Sigmoid colon (tissue), 7 donors: ENCODE data around the gene PPFIA2. TPM values are rescaled to one million over a fixed set of nuclear protein-coding genes. Genes with fewer than 3 reads are reported as not detected.

ENCODE experiments used
- DNase-seq: peaks from one replicate; pipeline ENCODE4 v3.0.0-alpha.2; 2019
- H3K27ac ChIP-seq, 4 donors: fragments of 200-600 bp; sonication (generic); one replicate each; pipeline ENCODE4 v1.5.1; 2016 to 2019; ENCODE audit warnings: mild to moderate bottlenecking in 1 of 4
- H3K27me3 ChIP-seq, 3 donors: fragments of 200-600 bp; sonication (generic); one replicate each; pipeline ENCODE4 v1.5.1; 2019; ENCODE audit warnings: mild to moderate bottlenecking in 1 of 3
- H3K36me3 ChIP-seq, 4 donors: fragments of 200-600 bp; sonication (generic); one replicate each; pipeline ENCODE4 v1.5.1; 2016 to 2019
- H3K4me1 ChIP-seq, 4 donors: fragments of 200-600 bp; sonication (generic); one replicate each; pipeline ENCODE4 v1.5.1; 2017 to 2019
- H3K4me3 ChIP-seq, 4 donors: fragments of 200-600 bp; sonication (generic); one replicate each; pipeline ENCODE4 v1.5.1; 2017 to 2019; ENCODE audit warnings: mild to moderate bottlenecking in 2 of 4, moderate library complexity in 1 of 4
- H3K9me3 ChIP-seq, 4 donors: fragments of 200-600 bp in 3 of 4; sonication (generic) in 3 of 4; one replicate each; pipeline versions ENCODE4 v1.5.1 to v1.6.1; 2013 to 2019
- CTCF ChIP-seq, 4 experiments: fragments of 450-650 bp in 3 of 4; fragments of 200-600 bp in 1 of 4; IDR thresholded peaks; one replicate each; pipeline ENCODE4 v1.5.1; 2016 to 2019; ENCODE audit warnings: antibody characterized with exemption in 4 of 4, mild to moderate bottlenecking in 3 of 4, moderate library complexity in 2 of 4
- EP300 ChIP-seq, 4 donors: sonication (generic); formaldehyde crosslinking; IDR thresholded peaks; one replicate each; pipeline ENCODE4 v1.6.1; 2017; ENCODE audit warnings: antibody characterized with exemption in 4 of 4
- POLR2A ChIP-seq, 2 donors: fragments of 450-650 bp; IDR thresholded peaks; one replicate each; pipeline ENCODE4 v1.6.1; 2016; ENCODE audit warnings: antibody characterized with exemption in 2 of 2, mild to moderate bottlenecking in 2 of 2, moderate library complexity in 2 of 2
- POLR2AphosphoS5 ChIP-seq, 4 donors: sonication (generic); formaldehyde crosslinking; IDR thresholded peaks; one replicate each; pipeline ENCODE4 v1.6.1; 2017; ENCODE audit warnings: antibody characterized with exemption in 4 of 4
- WGBS, 2 donors: extraction: QIAGEN DNeasy Blood & Tissue Kit; methylation state at CpG; one replicate each; pipeline ENCODE4 v1.1.7; 2013; 5-methylcytosine and 5-hydroxymethylcytosine counted together
- intact Hi-C: fragments of 100-400 bp; cut with DNase I; formaldehyde crosslinking; loops from one replicate; pipeline ENCODE4 v1.15.1; 2023
- polyA plus RNA-seq, 3 donors: library from polyadenylated mRNA; stranded (reverse); fragments of 200-250 nt; gene quantifications; one replicate each; pipeline ENCODE4 v1.2.3, GENCODE V29; 2013
- total RNA-seq, 4 donors: library from RNA; depleted of rRNA; stranded (reverse); fragments of >200 nt; gene quantifications; one replicate each; pipeline ENCODE4 v1.1.0, GENCODE V29; 2016
- donor health status: healthy with polysubstance abuse.
- donor health status: Bipolar disorder and iron deficiency.
- donor health status: healthy.

PPFIA2 gene
- total and polyA plus RNA-seq, 7 donors: 0.44 to 4.4 (median 2.5) TPM; not detected in 2

- H3K4me3 ChIP-seq: peak overlapping the region; percentile 19 to 49 (median 45)
- TF ChIP-seq POLR2A (IDR thresholded peaks at IDR 0.05) (no peak), EP300 (IDR thresholded peaks at IDR 0.05) (no peak)
- H3K36me3 ChIP-seq: no peaks in the 10 kb centered on the region
- no peak overlapping the region for H3K27ac ChIP-seq
- no peak for DNase-seq
- H3K27me3 ChIP-seq: peaks cover 0 to 40% (median 3%) of the 10 kb centered on the region in 3 donors
- intact Hi-C loops: no loop called here
- H3K9me3 ChIP-seq: no peaks in the 10 kb centered on the region
- H3K4me1 ChIP-seq: peaks cover 0 to 17% (median 13%) of the 10 kb centered on the region in 4 donors
- WGBS, 2 donors: 17 to 22% methylated on average over 7 of the region's 7 CpGs
Observed at GRCh38 chr12:81757731-81758365, 1.3 kb downstream of the PPFIA2 start.

- TF ChIP-seq CTCF (IDR thresholded peaks at IDR 0.05): no peak
- TF ChIP-seq POLR2AphosphoS5 (IDR thresholded peaks at IDR 0.05): no peak
- TF ChIP-seq EP300 (IDR thresholded peaks at IDR 0.05): no peak
- no peak for TF ChIP-seq POLR2A (IDR thresholded peaks at IDR 0.05)
- DNase-seq: no peak
- Histone ChIP-seq H3K4me3 (no peak overlapping the region), H3K27me3 (no peaks in the 10 kb centered on the region), H3K27ac (no peak overlapping the region), H3K9me3 (no peaks in the 10 kb centered on the region), H3K36me3 (no peaks in the 10 kb centered on the region), H3K4me1 (no peaks in the 10 kb centered on the region)
- intact Hi-C loops: no loop called here
- 79 to 92% methylated on average over 2 of the region's 2 CpGs for WGBS, 2 donors
Observed at GRCh38 chr12:81729781-81730180, 29.4 kb downstream of the PPFIA2 start.

- intact Hi-C loops: no loop called here
- no peak for DNase-seq
- H3K27ac ChIP-seq: no peak overlapping the region
- H3K4me3 ChIP-seq: no peak overlapping the region
- no peaks in the 10 kb centered on the region for H3K9me3 ChIP-seq
- no peaks in the 10 kb centered on the region for H3K36me3 ChIP-seq
- H3K4me1 ChIP-seq: no peaks in the 10 kb centered on the region
- H3K27me3 ChIP-seq: no peaks in the 10 kb centered on the region
- TF ChIP-seq EP300 (IDR thresholded peaks at IDR 0.05): no peak
- no peak for TF ChIP-seq CTCF (IDR thresholded peaks at IDR 0.05)
- no peak for TF ChIP-seq POLR2A (IDR thresholded peaks at IDR 0.05)
- TF ChIP-seq POLR2AphosphoS5 (IDR thresholded peaks at IDR 0.05): no peak
Observed at GRCh38 chr12:81727391-81727790, 31.8 kb downstream of the PPFIA2 start.

GRCh38 chr12:81726634-81727033 is 32.5 kb downstream of the PPFIA2 start:
- Histone ChIP-seq H3K36me3 (no peaks in the 10 kb centered on the region), H3K4me3 (no peak overlapping the region)

GRCh38 chr12:81723361-81723760 is 35.8 kb downstream of the PPFIA2 start:
- Histone ChIP-seq H3K9me3 (no peaks in the 10 kb centered on the region), H3K4me3 (no peak overlapping the region), H3K27ac (no peak overlapping the region), H3K4me1 (no peaks in the 10 kb centered on the region), H3K36me3 (no peaks in the 10 kb centered on the region), H3K27me3 (no peaks in the 10 kb centered on the region)
- DNase-seq: no peak
- no peak for TF ChIP-seq CTCF (IDR thresholded peaks at IDR 0.05)
- TF ChIP-seq EP300 (IDR thresholded peaks at IDR 0.05): no peak
- TF ChIP-seq POLR2A (IDR thresholded peaks at IDR 0.05): no peak
- TF ChIP-seq POLR2AphosphoS5 (IDR thresholded peaks at IDR 0.05): no peak
- 26 to 52% methylated on average over 1 of the region's 1 CpG for WGBS, 2 donors
- intact Hi-C loops: no loop called here

More at GRCh38 chr12:81726634-81727033, 32.5 kb downstream of the PPFIA2 start:
- no peak for DNase-seq
- Histone ChIP-seq H3K4me1 (no peaks in the 10 kb centered on the region), H3K9me3 (no peaks in the 10 kb centered on the region), H3K27me3 (no peaks in the 10 kb centered on the region), H3K27ac (no peak overlapping the region)
- TF ChIP-seq EP300 (IDR thresholded peaks at IDR 0.05) (no peak), POLR2A (IDR thresholded peaks at IDR 0.05) (no peak), CTCF (IDR thresholded peaks at IDR 0.05) (no peak), POLR2AphosphoS5 (IDR thresholded peaks at IDR 0.05) (no peak)
- WGBS, 2 donors: 78 to 88% methylated on average over 1 of the region's 1 CpG
- intact Hi-C loops: no loop called here
